ENCODE results near the gene MLLT6.

DNA sequence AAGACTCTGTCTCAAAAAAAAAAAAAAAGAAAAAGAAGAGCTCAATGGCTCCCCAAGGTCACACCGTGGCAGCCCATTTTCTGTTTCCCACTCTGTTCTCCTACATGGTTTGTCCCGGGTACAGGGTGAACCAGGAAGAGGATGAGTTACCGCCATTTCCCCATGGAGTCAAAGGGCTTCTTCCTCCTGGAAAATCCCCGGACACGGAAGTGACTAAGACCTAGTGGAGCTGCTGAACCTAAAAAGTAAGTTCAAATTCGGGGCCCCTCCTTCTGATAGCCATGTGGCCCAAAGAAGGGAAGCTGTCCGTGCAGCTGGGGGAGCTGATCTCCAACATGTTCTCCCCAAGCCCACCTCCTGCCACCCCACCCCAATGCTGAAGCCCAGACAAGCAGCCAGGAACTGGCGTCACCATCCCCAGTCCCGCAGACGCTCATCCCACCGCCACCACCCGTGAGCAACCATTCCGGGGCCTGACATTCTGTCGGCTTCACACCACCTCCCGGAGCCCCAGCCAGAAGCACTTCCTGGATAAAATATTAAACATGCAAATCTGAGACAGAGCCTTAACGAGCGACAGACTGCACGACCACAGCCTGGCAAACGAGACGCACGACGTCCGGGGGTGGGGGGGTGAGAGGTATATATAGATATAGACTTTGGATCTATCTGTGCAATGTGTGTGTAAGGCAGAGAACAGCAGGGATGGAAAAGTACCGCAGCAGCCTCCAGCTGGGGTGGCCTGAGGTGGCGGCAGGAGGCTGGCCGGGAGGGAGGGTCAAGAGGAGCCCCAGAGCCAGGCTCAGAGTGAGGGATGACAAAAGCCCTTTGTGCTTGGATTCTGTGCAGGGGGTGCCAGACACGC is 47.9 kb upstream of the MLLT6 start:
- TF ChIP-seq EZH2 (IDR thresholded peaks at IDR 0.05) (no peak), POLR2AphosphoS5 (IDR thresholded peaks at IDR 0.05; ENCODE audit: borderline replicate concordance, low read depth, low read length) (no peak), FOXP2 (optimal IDR thresholded peaks at IDR 0.05; ENCODE audit: control extremely low read depth, extremely low read length, insufficient read depth) (no peak)

All from SK-N-MC (cell line).